Neural progenitor cell (in vitro differentiated cells): ENCODE results near the gene EMP2.

Experiments used
- EZH2 ChIP-seq: fragments of 200-600 bp; sonication (generic); IDR thresholded peaks from 2 replicates; pipeline ENCODE4 v1.6.1; 2017; ENCODE audit warnings: antibody characterized with exemption, mild to moderate bottlenecking, moderate library complexity
- TF ChIP-seq, protein P1 (sequence below): fragments of 200-600 bp; sonication (generic); IDR thresholded peaks from 2 replicates; pipeline ENCODE4 v1.5.1; 2017; ENCODE audit warnings: antibody characterized with exemption, mild to moderate bottlenecking

DNA sequence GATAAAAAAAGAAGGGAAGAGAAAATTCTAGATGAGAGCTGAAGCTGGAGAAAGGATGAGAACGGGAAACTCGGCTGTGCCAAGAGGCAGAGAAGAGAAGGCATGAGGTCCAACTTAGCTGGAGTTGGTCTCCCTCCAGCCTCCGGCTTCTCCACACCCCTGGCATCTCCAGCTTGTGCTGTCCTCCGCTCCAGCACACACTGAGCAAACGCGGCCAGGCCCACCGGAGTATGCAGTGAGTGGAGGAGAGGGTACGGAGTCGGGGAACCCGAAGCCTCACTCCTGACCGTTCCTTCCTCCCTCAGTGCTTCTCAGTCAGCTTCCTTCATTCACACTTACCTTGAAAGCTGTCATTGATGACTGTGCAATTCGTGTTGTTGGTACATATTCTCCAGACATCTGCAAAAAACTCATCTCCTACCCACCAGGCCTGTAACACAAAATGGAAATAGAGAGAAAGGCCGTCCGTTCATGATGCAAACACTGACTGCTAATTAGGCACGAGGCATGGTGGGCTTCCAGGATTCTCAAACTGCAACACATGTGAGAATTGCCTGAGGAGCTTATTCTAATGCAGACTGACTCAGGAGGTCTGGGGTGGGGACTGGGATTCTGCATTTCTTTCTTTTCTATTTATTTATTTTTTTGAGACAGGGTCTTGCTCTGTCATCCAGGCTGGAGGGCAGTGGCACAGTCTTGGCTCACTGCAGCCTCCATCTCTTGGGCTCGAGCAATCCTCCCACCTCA, 37.0 kb downstream of the EMP2 start:
- TF ChIP-seq, protein P1, sequence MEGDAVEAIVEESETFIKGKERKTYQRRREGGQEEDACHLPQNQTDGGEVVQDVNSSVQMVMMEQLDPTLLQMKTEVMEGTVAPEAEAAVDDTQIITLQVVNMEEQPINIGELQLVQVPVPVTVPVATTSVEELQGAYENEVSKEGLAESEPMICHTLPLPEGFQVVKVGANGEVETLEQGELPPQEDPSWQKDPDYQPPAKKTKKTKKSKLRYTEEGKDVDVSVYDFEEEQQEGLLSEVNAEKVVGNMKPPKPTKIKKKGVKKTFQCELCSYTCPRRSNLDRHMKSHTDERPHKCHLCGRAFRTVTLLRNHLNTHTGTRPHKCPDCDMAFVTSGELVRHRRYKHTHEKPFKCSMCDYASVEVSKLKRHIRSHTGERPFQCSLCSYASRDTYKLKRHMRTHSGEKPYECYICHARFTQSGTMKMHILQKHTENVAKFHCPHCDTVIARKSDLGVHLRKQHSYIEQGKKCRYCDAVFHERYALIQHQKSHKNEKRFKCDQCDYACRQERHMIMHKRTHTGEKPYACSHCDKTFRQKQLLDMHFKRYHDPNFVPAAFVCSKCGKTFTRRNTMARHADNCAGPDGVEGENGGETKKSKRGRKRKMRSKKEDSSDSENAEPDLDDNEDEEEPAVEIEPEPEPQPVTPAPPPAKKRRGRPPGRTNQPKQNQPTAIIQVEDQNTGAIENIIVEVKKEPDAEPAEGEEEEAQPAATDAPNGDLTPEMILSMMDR, result no peak
- TF ChIP-seq EZH2, result no peak
